ENCODE results near the gene CENPO. TPM values are rescaled to one million over a fixed set of nuclear protein-coding genes. Genes with fewer than 3 reads are reported as not detected.

The CENPO gene
- total and polyA plus RNA-seq, 2 of the 4 experiments (the other 2 are of a cell fraction), result 20.1 to 27.2 TPM

DNA sequence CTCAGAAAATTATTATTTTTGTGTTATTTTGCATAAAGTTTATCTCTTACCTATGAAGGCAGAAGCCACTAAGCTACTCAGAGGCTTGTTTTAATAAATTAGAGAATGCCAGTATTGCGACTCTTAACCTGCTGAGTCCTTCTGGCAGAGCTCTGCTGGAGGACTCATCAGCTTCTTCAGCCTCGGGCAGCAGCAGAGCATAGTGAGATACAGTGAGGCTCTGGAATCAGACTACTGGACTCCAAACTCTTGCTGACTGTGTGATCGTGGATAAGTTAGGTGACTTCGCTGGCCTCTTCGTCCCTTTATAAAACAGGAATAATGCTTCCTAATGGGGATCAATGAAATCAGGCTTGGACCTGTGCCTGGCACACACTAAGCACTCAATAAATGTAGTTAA is 1.8 kb upstream of the CENPO start:
- H3K36me3 ChIP-seq (ENCODE audit: control insufficient read depth, insufficient read depth, low read length), result peaks cover 2% of the 10 kb centered on the region; the same call in 1 of the 2 replicates
- H4K5ac ChIP-seq (ENCODE audit: low read depth, low read length), result no peak overlapping the region
- no peak overlapping the region for H3K9ac ChIP-seq (ENCODE audit: low read depth, low read length)
- H4K20me1 ChIP-seq (ENCODE audit: insufficient read depth, low read length), result no peaks in the 10 kb centered on the region
- H3K27me3 ChIP-seq (ENCODE audit: control insufficient read depth, insufficient read depth, low read length), result no peaks in the 10 kb centered on the region
- H3K4me2 ChIP-seq (ENCODE audit: low read depth, low read length), result no peak overlapping the region
- no peak overlapping the region for H2AFZ ChIP-seq (replicated peaks; ENCODE audit: low read length, poor library complexity)
- H4K8ac ChIP-seq (ENCODE audit: low read depth in 2 of 2, low read length in 2 of 2), result no peak overlapping the region
- WGBS, 2 experiments (ENCODE audit: extremely low coverage in 2 of 2, insufficient read length in 1 of 2), result 89% methylated on average over 2 of the region's 5 CpGs; no CpG with 5 or more reads in 1 of the 2 experiments
- H2BK5ac ChIP-seq (ENCODE audit: low read depth, low read length, poor library complexity, severe bottlenecking), result no peak overlapping the region
- peaks cover 2% of the 10 kb centered on the region for H3K4me1 ChIP-seq (ENCODE audit: control insufficient read depth, insufficient read depth, low read length)
- H3K14ac ChIP-seq (replicated peaks; ENCODE audit: low read depth, low read length), result no peak overlapping the region
- H2AK9ac ChIP-seq (replicated peaks; ENCODE audit: low read depth, low read length, poor library complexity), result no peak overlapping the region
- H2BK20ac ChIP-seq (ENCODE audit: low read depth, low read length), result no peak overlapping the region
- in situ Hi-C loops (cut with MboI; ENCODE audit: low sequenced_read_pairs), result no loop called here
- dilution Hi-C loops (cut with HindIII; ENCODE audit: low sequenced_read_pairs, unreplicated experiment), result no loop called here
- H3K27ac ChIP-seq (ENCODE audit: insufficient read depth, low read length), result no peak overlapping the region
- no TSS peak for BruUV-seq (replicated peaks)
- H3K4ac ChIP-seq (ENCODE audit: low read depth, low read length), result no peak overlapping the region
- no peak for TF ChIP-seq CTCF (conservative IDR thresholded peaks at IDR 0.05; ENCODE audit: low read depth, low read length)
- TF ChIP-seq RFX5 (IDR thresholded peaks at IDR 0.05; ENCODE audit: low read depth, low read length), result no peak
- no peak for TF ChIP-seq RCOR1 (IDR thresholded peaks at IDR 0.05; ENCODE audit: insufficient replicate concordance, low read length)
- no peak for TF ChIP-seq SMC3 (IDR thresholded peaks at IDR 0.05; ENCODE audit: low read depth, low read length)
- TF ChIP-seq, protein P1, sequence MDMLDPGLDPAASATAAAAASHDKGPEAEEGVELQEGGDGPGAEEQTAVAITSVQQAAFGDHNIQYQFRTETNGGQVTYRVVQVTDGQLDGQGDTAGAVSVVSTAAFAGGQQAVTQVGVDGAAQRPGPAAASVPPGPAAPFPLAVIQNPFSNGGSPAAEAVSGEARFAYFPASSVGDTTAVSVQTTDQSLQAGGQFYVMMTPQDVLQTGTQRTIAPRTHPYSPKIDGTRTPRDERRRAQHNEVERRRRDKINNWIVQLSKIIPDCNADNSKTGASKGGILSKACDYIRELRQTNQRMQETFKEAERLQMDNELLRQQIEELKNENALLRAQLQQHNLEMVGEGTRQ (IDR thresholded peaks at IDR 0.05; ENCODE audit: low read depth, low read length), result no peak
- TF ChIP-seq CHD1 (IDR thresholded peaks at IDR 0.05; ENCODE audit: low read depth, low read length), result no peak
- no peak for TF ChIP-seq MAZ (IDR thresholded peaks at IDR 0.05; ENCODE audit: borderline replicate concordance, low read depth, low read length)
- no peak for TF ChIP-seq BHLHE40 (IDR thresholded peaks at IDR 0.05; ENCODE audit: low read depth, low read length)
- no peak for TF ChIP-seq MAFK (IDR thresholded peaks at IDR 0.05; ENCODE audit: low read depth, low read length)
- TF ChIP-seq RAD21 (IDR thresholded peaks at IDR 0.05; ENCODE audit: low read length), result no peak
- TF ChIP-seq, protein P2, sequence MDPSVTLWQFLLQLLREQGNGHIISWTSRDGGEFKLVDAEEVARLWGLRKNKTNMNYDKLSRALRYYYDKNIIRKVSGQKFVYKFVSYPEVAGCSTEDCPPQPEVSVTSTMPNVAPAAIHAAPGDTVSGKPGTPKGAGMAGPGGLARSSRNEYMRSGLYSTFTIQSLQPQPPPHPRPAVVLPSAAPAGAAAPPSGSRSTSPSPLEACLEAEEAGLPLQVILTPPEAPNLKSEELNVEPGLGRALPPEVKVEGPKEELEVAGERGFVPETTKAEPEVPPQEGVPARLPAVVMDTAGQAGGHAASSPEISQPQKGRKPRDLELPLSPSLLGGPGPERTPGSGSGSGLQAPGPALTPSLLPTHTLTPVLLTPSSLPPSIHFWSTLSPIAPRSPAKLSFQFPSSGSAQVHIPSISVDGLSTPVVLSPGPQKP (IDR thresholded peaks at IDR 0.05; ENCODE audit: borderline replicate concordance, low read depth, low read length), result no peak
- TF ChIP-seq FOS (IDR thresholded peaks at IDR 0.05; ENCODE audit: low read depth, low read length), result no peak
- TF ChIP-seq CEBPB (IDR thresholded peaks at IDR 0.05; ENCODE audit: low read depth, low read length), result no peak
- no peak overlapping the region for H3K23ac ChIP-seq (ENCODE audit: low read depth, low read length)
- ChIA-PET CTCF (interaction anchor here (0.6 to 0.9 kb wide), 3 partner anchors 18 to 158 kb away, joined by 3 to 4 read pairs (median 4); no protein-coding TSS in a partner anchor), POLR2A (ENCODE audit: unreplicated experiment) (no interaction called here)
- ATAC-seq (ENCODE audit: low read depth) (no peak), DNase-seq (no peak)
- H2BK15ac ChIP-seq (ENCODE audit: low read depth, low read length), result no peak overlapping the region
- no peak overlapping the region for H4K91ac ChIP-seq (ENCODE audit: insufficient read depth, low read depth, low read length)
- H3K56ac ChIP-seq (ENCODE audit: extremely low read depth, insufficient read depth, low read length), result no peak overlapping the region
- intact Hi-C loops (cut with micrococcal nuclease), result loop anchor here (5.0 kb wide), 1 partner anchor 299 kb away; the partner anchor contains the start of gene NCOA1
- no peak overlapping the region for H3K4me3 ChIP-seq (ENCODE audit: insufficient read depth, low read depth, low read length)
- no peak overlapping the region for H2AK5ac ChIP-seq (ENCODE audit: low read depth, low read length)
- H3K79me1 ChIP-seq (ENCODE audit: low read depth in 1 of 2, low read length in 2 of 2), result peaks cover 16 to 35% of the 10 kb centered on the region in 2 experiments; a peak in 3 of 4 replicates
- no peak overlapping the region for H2BK120ac ChIP-seq (ENCODE audit: low read depth, low read length)
- H3K18ac ChIP-seq (ENCODE audit: low read depth, low read length), result no peak overlapping the region
- peaks cover 4% of the 10 kb centered on the region for H3K9me1 ChIP-seq (ENCODE audit: insufficient read depth, low read length)
- H3K9me3 ChIP-seq (ENCODE audit: control insufficient read depth, insufficient read depth, low read length), result no peaks in the 10 kb centered on the region
